Right atrium auricular region (tissue), 2 donors: ENCODE data around the gene TBC1D9. TPM values are rescaled to one million over a fixed set of nuclear protein-coding genes. Genes with fewer than 3 reads are reported as not detected.

ENCODE experiments used
- DNase-seq: peaks from one replicate; pipeline ENCODE4 v3.0.0-alpha.2; 2019; ENCODE audit warnings: low spot score
- H3K27ac ChIP-seq, 2 donors: fragments of 200-600 bp; sonication (generic); 1 replicate in 1 of 2; 2 replicates in 1 of 2; pipeline ENCODE4 v1.5.1; 2016 to 2019
- H3K27me3 ChIP-seq, 2 donors: fragments of 200-600 bp; sonication (generic); one replicate each; pipeline versions ENCODE4 v1.5.1 to v1.6.0; 2017 to 2019
- H3K36me3 ChIP-seq: fragments of 200-600 bp; sonication (generic); one replicate; pipeline ENCODE4 v1.5.1; 2016
- H3K4me1 ChIP-seq, 2 donors: fragments of 200-600 bp; sonication (generic); one replicate each; pipeline versions ENCODE4 v1.5.1 to v1.6.0; 2017 to 2019
- H3K4me3 ChIP-seq, 2 donors: fragments of 200-600 bp; sonication (generic); 1 replicate in 1 of 2; 2 replicates in 1 of 2; pipeline ENCODE4 v1.5.1; 2017 to 2019; ENCODE audit warnings: mild to moderate bottlenecking in 1 of 2, moderate library complexity in 1 of 2
- H3K9me3 ChIP-seq, 2 donors: fragments of 200-600 bp; sonication (generic); one replicate each; pipeline ENCODE4 v1.5.1; 2019
- CTCF ChIP-seq, 2 donors: fragments of 200-600 bp; sonication (generic); IDR thresholded peaks; one replicate each; pipeline ENCODE4 v1.5.1; 2019; ENCODE audit warnings: antibody characterized with exemption in 2 of 2
- total RNA-seq, 2 donors: library from RNA; depleted of rRNA; stranded (reverse); fragments of >200 nt; gene quantifications; one replicate each; pipeline ENCODE4 v1.1.0, GENCODE V29; 2016

Gene TBC1D9
- total RNA-seq, 2 donors from 2014 or later, result 10.9 to 18.8 TPM

GRCh38 chr4:140607852-140608251 is 148.3 kb downstream of the TBC1D9 start:
- DNase-seq, result no peak
- no peaks in the 10 kb centered on the region for H3K9me3 ChIP-seq
- peaks cover 0 to 7% of the 10 kb centered on the region in 2 donors for H3K4me1 ChIP-seq
- H3K4me3 ChIP-seq, result no peak overlapping the region
- no peaks in the 10 kb centered on the region for H3K27me3 ChIP-seq
- H3K27ac ChIP-seq, result no peak overlapping the region
- TF ChIP-seq CTCF (IDR thresholded peaks at IDR 0.05), result no peak
- H3K36me3 ChIP-seq, result no peaks in the 10 kb centered on the region

- Histone ChIP-seq H3K27me3 (no peaks in the 10 kb centered on the region), H3K4me3 (no peak overlapping the region), H3K4me1 (peaks cover 0 to 15% of the 10 kb centered on the region in 2 donors), H3K9me3 (no peaks in the 10 kb centered on the region), H3K36me3 (no peaks in the 10 kb centered on the region), H3K27ac (no peak overlapping the region)
- no peak for DNase-seq
- no peak for TF ChIP-seq CTCF (IDR thresholded peaks at IDR 0.05)
Measured at GRCh38 chr4:140604544-140604943, 151.6 kb downstream of the TBC1D9 start.

- Histone ChIP-seq H3K4me3 (no peak overlapping the region), H3K27ac (no peak overlapping the region), H3K36me3 (no peaks in the 10 kb centered on the region), H3K4me1 (peaks cover 0 to 15% of the 10 kb centered on the region in 2 donors), H3K9me3 (no peaks in the 10 kb centered on the region), H3K27me3 (no peaks in the 10 kb centered on the region)
- TF ChIP-seq CTCF (IDR thresholded peaks at IDR 0.05), result no peak
- DNase-seq, result no peak
Measured at GRCh38 chr4:140603286-140603685, 152.9 kb downstream of the TBC1D9 start.

- H3K27me3 ChIP-seq, result no peaks in the 10 kb centered on the region
- no peaks in the 10 kb centered on the region for H3K9me3 ChIP-seq
- no peak for TF ChIP-seq CTCF (IDR thresholded peaks at IDR 0.05)
- no peak overlapping the region for H3K27ac ChIP-seq
- H3K4me3 ChIP-seq, result no peak overlapping the region
- DNase-seq, result no peak
- H3K36me3 ChIP-seq, result no peaks in the 10 kb centered on the region
- peaks cover 0 to 15% of the 10 kb centered on the region in 2 donors for H3K4me1 ChIP-seq
Measured at GRCh38 chr4:140602714-140603113, 153.5 kb downstream of the TBC1D9 start.

- Histone ChIP-seq H3K9me3 (no peaks in the 10 kb centered on the region), H3K4me3 (no peak overlapping the region)
- TF ChIP-seq CTCF (IDR thresholded peaks at IDR 0.05), result no peak
Measured at GRCh38 chr4:140600408-140600807, 155.8 kb downstream of the TBC1D9 start.

GRCh38 chr4:140595065-140595464 is 161.1 kb downstream of the TBC1D9 start:
- Histone ChIP-seq H3K9me3 (no peaks in the 10 kb centered on the region), H3K4me3 (no peak overlapping the region), H3K27ac (no peak overlapping the region), H3K4me1 (no peaks in the 10 kb centered on the region), H3K27me3 (no peaks in the 10 kb centered on the region), H3K36me3 (no peaks in the 10 kb centered on the region)
- DNase-seq, result no peak
- peak in 1 of 2 donors; percentile 47 for TF ChIP-seq CTCF (IDR thresholded peaks at IDR 0.05)

More at GRCh38 chr4:140600408-140600807, 155.8 kb downstream of the TBC1D9 start:
- no peak overlapping the region for H3K27ac ChIP-seq
- no peaks in the 10 kb centered on the region for H3K27me3 ChIP-seq
- no peak for DNase-seq
- H3K4me1 ChIP-seq, result peaks cover 0 to 15% of the 10 kb centered on the region in 2 donors
- no peaks in the 10 kb centered on the region for H3K36me3 ChIP-seq
